ENCODE measurements around the gene TSPYL1.
A peak's percentile ranks its signal among the peaks of the same experiment; 100 is the strongest.

TSPYL1 gene

GRCh38 chr6:116258520-116258919 is 21.2 kb downstream of the TSPYL1 start:
- no peak for DNase-seq (ENCODE audit: low read depth)

DNA sequence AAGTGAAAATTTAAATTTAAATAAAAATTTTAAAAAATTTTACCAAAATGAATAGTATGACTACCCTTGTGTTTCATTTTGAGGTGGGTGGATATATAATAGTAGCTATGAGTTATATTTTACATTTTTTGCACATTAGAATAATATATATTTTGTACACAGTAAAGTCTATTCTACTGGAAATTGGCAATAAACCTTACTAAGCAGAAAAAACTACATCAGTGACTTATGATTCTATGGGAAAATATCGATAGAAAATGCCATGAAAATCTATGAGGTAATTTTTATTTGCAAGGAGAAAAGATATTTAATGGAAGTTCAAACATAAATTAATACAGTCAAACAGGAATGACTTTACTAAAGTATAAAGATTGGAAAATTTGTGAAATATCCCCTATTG is 23.0 kb downstream of the TSPYL1 start:
- no peak for DNase-seq (ENCODE audit: low read depth)

- DNase-seq (ENCODE audit: low read depth) = no peak
Measured at GRCh38 chr6:116255246-116255800, 24.4 kb downstream of the TSPYL1 start.

- DNase-seq (ENCODE audit: low read depth) = no peak
Measured at GRCh38 chr6:116254297-116255056, 25.3 kb downstream of the TSPYL1 start.

- peak; percentile 94 for DNase-seq (ENCODE audit: low read depth)
Measured at GRCh38 chr6:116253505-116254296, 26.0 kb downstream of the TSPYL1 start, which contains the start of gene TSPYL4. TSPYL4 (minus strand) TSS chr6:116254075; CDS start chr6:116254008, 67 bp downstream.

- DNase-seq (ENCODE audit: low read depth) = no peak
Measured at GRCh38 chr6:116253188-116253504, 26.6 kb downstream of the TSPYL1 start.

DNA sequence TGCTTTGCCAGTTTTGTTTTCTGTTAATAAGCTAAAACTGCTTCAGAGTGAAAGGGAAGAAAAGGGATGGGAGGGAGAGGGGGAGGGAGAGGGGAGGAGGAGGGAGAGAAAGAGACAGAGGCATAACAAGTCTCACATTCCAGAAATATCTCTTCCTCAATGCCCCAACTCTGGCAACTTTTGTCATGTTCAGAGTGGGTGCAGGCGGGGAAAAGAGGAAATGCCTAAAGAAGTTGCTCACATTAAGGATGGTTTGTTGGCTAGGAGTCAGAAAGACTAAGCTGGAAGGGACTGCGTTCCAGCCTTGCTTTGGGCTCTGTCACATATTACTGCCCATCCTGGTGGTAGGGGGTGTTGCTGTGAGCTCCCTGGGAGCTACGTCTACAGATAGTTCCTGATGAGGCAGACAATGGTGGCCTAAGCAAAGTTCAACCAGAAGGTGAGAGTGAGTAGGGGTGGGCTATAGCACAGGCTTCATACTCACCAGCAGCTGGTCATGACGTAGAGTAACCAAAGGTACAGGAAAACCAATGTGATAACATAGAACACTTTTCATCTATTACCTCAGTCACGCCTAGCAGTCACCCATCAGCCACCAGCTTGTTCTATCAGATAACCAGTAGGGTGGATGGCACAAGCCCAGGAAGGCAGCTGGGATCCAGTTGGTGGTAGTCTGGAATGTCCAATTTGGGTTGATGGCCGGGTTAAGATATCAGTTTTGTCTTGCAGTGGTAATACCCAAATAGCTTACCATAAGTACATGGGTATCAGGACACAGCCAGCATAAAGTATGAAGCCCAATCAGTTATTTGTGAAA is 28.0 kb downstream of the TSPYL1 start:
- no peak for DNase-seq (ENCODE audit: low read depth)

GRCh38 chr6:116248577-116248976 is 31.2 kb downstream of the TSPYL1 start:
- DNase-seq (ENCODE audit: low read depth) = no peak

GRCh38 chr6:116247285-116247684 is 32.4 kb downstream of the TSPYL1 start:
- no peak for DNase-seq (ENCODE audit: low read depth)

GRCh38 chr6:116246089-116246488 is 33.6 kb downstream of the TSPYL1 start:
- no peak for DNase-seq (ENCODE audit: low read depth)

DNA sequence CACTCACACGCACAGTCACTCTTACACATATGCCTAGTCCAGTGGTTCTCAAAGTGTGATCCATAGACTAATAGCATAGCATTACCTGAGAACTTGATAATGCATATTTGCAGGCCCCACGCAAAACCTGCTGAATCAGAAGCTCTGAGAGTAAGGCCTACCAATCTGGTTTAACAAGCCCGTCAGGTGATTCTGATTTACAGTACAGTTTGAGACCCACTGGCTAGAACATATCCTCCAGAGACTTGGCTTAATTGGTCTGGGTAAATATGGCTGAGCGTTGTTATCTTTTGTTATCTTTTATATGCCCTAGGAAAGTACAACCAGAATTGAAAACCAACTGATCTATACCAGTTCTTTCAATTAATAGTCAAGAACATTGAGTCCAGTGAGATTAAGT is 35.4 kb downstream of the TSPYL1 start:
- DNase-seq (ENCODE audit: low read depth) = no peak

DNA sequence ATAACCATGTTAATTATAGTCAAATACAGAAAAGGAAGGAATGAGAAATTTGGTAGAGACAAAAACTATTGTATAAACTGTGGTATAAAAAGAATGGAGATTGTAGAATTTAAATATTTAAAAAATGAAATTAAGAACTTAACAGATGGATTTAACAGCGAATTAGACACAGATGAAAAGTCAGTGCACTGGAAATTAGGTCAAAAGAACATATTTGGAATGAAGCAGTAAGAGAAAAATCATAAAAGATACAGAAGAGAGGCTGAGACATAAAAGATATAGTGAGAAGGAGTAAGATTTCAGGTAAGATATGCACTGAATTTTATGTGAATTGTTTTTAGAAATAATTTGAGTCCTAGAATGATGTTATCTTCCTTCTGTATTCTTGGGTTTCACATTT is 39.9 kb downstream of the TSPYL1 start:
- no peak for DNase-seq (ENCODE audit: low read depth)

GRCh38 chr6:116239256-116239655 is 40.5 kb downstream of the TSPYL1 start:
- no peak for DNase-seq (ENCODE audit: low read depth)

DNA sequence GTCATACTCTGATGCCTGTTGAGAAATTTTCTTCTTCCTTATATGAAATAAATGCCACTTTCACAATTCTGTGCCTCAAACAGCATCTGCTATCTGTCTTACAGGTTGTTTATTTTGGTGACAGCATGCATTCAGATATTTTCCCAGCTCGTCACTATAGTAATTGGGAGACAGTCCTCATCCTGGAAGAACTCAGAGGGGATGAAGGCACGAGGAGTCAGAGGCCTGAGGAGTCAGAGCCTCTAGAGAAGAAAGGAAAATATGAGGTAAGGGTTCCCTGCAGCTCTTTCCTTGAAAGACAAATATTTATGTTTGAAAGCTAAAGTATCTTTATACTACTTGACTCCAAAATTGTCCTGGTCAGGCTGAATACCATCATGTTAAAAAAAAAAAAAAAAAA is 41.6 kb downstream of the TSPYL1 start:
- DNase-seq (ENCODE audit: low read depth) = no peak

DNA sequence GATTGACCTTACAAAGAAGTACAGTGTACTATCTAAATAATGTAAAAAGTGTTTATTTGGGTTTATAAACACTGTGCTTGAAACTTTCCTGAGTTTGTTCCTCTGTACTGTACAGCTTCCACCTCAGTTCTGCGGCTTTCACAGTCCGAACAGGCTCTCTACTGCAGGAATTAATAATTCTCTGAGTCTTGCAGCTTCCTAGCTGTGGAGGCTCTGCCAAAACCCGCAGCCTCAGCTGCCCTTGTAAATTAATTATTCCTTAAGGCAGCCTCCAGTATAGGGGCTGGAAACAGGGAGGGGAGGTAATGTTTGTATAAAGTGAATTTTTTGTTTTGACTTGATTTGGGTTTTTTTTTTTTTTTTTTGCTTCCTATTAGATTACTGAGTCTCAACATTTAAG is 45.0 kb downstream of the TSPYL1 start:
- DNase-seq (ENCODE audit: low read depth) = no peak

GRCh38 chr6:116229287-116229913 is 50.3 kb downstream of the TSPYL1 start:
- no peak for DNase-seq (ENCODE audit: low read depth)
